Gastroesophageal sphincter (tissue), 4 donors: ENCODE measurements around the gene OTULIN. TPM values are rescaled to one million over a fixed set of nuclear protein-coding genes. Genes with fewer than 3 reads are reported as not detected.

Source experiments
- ATAC-seq: fragments of 150-250 bp; one replicate; pipeline ENCODE4 v1.9.1; 2016; ENCODE audit warnings: mild to moderate bottlenecking, moderate library complexity
- H3K27ac ChIP-seq, 4 donors: fragments of 200-600 bp; sonication (generic) in 3 of 4; 1 replicate in 3 of 4; 2 replicates in 1 of 4; pipeline ENCODE4 v1.5.1; 2016 to 2019
- H3K27me3 ChIP-seq: fragments of 200-600 bp; sonication (generic); one replicate; pipeline ENCODE4 v1.5.1; 2019
- H3K36me3 ChIP-seq, 2 donors: fragments of 200-600 bp; sonication (generic); one replicate each; pipeline ENCODE4 v1.5.1; 2019; ENCODE audit warnings: control low read depth in 1 of 2
- H3K4me1 ChIP-seq, 3 donors: fragments of 200-600 bp; sonication (generic); 1 replicate in 2 of 3; 2 replicates in 1 of 3; pipeline ENCODE4 v1.5.1; 2016 to 2019; ENCODE audit warnings: control low read depth in 2 of 3
- H3K4me3 ChIP-seq, 2 donors: fragments of 200-600 bp; sonication (generic); one replicate each; pipeline ENCODE4 v1.5.1; 2019; ENCODE audit warnings: mild to moderate bottlenecking in 1 of 2, moderate library complexity in 1 of 2
- H3K9me3 ChIP-seq, 3 donors: fragments of 200-600 bp; sonication (generic); one replicate each; pipeline ENCODE4 v1.5.1; 2017 to 2019; ENCODE audit warnings: control low read depth in 2 of 3
- CTCF ChIP-seq, 4 experiments: fragments of 200-600 bp in 2 of 4; fragments of 450-650 bp in 2 of 4; sonication (generic) in 1 of 4; IDR thresholded peaks; one replicate each; pipeline ENCODE4 v1.5.1; 2017 to 2019; ENCODE audit warnings: antibody characterized with exemption in 4 of 4, mild to moderate bottlenecking in 2 of 4, moderate library complexity in 2 of 4
- EP300 ChIP-seq: sonication (generic); formaldehyde crosslinking; IDR thresholded peaks from one replicate; pipeline ENCODE4 v1.6.1; 2017; ENCODE audit warnings: antibody characterized with exemption, mild to moderate bottlenecking
- POLR2A ChIP-seq, 2 donors: fragments of 450-650 bp; IDR thresholded peaks; one replicate each; pipeline ENCODE4 v1.6.1; 2017; ENCODE audit warnings: antibody characterized with exemption in 2 of 2, mild to moderate bottlenecking in 2 of 2, moderate library complexity in 1 of 2
- POLR2AphosphoS5 ChIP-seq: sonication (generic); formaldehyde crosslinking; IDR thresholded peaks from one replicate; pipeline ENCODE4 v1.6.1; 2017; ENCODE audit warnings: antibody characterized with exemption
- WGBS, 2 donors: methylation state at CpG; one replicate each; pipeline ENCODE4 v1.1.5; 2018; ENCODE audit warnings: low coverage in 1 of 2; 5-methylcytosine and 5-hydroxymethylcytosine counted together
- total RNA-seq, 4 donors: library from RNA; depleted of rRNA; stranded (reverse); fragments of >200 nt; gene quantifications; one replicate each; pipeline ENCODE4 v1.1.0, GENCODE V29; 2016

The OTULIN gene
- total RNA-seq, 4 donors from 2014 or later = 19.5 to 27.1 (median 23.6) TPM

DNA sequence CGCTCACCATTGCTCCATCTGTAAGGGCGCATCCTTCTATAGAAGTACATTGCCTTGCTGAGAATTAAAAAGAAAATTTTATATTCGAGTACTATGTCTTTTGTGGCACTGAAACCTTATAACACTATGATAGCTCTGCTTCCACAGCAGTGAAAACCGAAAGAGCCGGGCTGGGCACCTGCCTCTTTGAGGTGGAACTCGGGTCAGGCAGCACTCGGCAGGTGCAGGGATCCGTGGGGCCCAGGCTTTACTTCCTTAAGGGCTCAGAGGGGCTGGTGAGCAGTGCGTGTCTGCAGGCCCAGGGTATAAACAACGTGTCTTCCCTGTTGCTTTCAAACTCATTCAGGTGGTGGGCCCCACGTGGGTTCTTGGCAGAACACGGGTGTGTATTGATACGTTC, 69.9 kb downstream of the OTULIN start:
- Histone ChIP-seq H3K4me1 (peaks cover 0 to 2% (median 0%) of the 10 kb centered on the region in 3 donors), H3K4me3 (no peak overlapping the region), H3K9me3 (no peaks in the 10 kb centered on the region), H3K36me3 (peaks cover 0 to 51% of the 10 kb centered on the region in 2 donors), H3K27me3 (no peaks in the 10 kb centered on the region), H3K27ac (no peak overlapping the region)
- TF ChIP-seq CTCF (IDR thresholded peaks at IDR 0.05) (no peak), EP300 (no peak), POLR2A (IDR thresholded peaks at IDR 0.05) (no peak), POLR2AphosphoS5 (no peak)
- ATAC-seq = no peak
- WGBS, 2 donors = 92 to 94% methylated on average over 3 to 7 of the region's 13 CpGs

- no peak for TF ChIP-seq CTCF (IDR thresholded peaks at IDR 0.05)
- WGBS, 2 donors = 70 to 100% methylated on average over 2 of the region's 4 CpGs
- no peak for ATAC-seq
Observed at GRCh38 chr5:14735944-14736343, 71.4 kb downstream of the OTULIN start.

GRCh38 chr5:14737291-14737690, 72.8 kb downstream of the OTULIN start:
- H3K4me3 ChIP-seq = no peak overlapping the region
- H3K27ac ChIP-seq = no peak overlapping the region
- peaks cover 0 to 48% of the 10 kb centered on the region in 2 donors for H3K36me3 ChIP-seq
- no peaks in the 10 kb centered on the region for H3K27me3 ChIP-seq
- 93% methylated on average over 3 to 6 of the region's 10 CpGs for WGBS, 2 donors
- TF ChIP-seq CTCF (IDR thresholded peaks at IDR 0.05) (no peak), POLR2AphosphoS5 (no peak), POLR2A (IDR thresholded peaks at IDR 0.05) (no peak), EP300 (no peak)
- H3K4me1 ChIP-seq = peaks cover 0 to 14% (median 0%) of the 10 kb centered on the region in 3 donors
- H3K9me3 ChIP-seq = no peaks in the 10 kb centered on the region
- no peak for ATAC-seq

More at GRCh38 chr5:14735944-14736343, 71.4 kb downstream of the OTULIN start:
- peaks cover 0 to 14% (median 0%) of the 10 kb centered on the region in 3 donors for H3K4me1 ChIP-seq
- H3K27ac ChIP-seq = no peak overlapping the region
- no peaks in the 10 kb centered on the region for H3K9me3 ChIP-seq
- H3K27me3 ChIP-seq = no peaks in the 10 kb centered on the region
- H3K4me3 ChIP-seq = no peak overlapping the region
- peaks cover 0 to 46% of the 10 kb centered on the region in 2 donors for H3K36me3 ChIP-seq

DNA sequence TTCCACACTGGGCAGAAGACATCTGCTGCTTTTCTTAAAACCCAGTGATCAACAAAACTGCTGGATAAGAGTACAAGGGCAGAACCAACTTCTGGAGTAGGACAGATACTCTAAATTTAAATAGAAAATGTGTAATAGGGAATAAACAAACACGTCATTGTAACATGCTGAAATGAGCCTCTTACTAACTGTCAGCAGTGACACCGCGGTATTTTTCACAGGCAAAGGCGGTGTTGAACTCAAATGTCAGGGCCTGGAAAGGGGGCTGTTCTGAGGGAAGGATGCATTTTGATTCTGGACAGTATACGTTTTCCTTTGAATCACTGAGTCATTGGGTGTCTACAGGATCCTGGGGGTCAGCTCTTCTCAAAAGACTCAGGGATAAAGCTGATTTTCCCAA, 73.5 kb downstream of the OTULIN start:
- Histone ChIP-seq H3K9me3 (no peaks in the 10 kb centered on the region), H3K27ac (no peak overlapping the region), H3K36me3 (peaks cover 0 to 45% of the 10 kb centered on the region in 2 donors), H3K4me3 (no peak overlapping the region), H3K4me1 (peaks cover 0 to 14% (median 0%) of the 10 kb centered on the region in 3 donors), H3K27me3 (no peaks in the 10 kb centered on the region)
- TF ChIP-seq EP300 (no peak), POLR2A (IDR thresholded peaks at IDR 0.05) (no peak), POLR2AphosphoS5 (no peak), CTCF (IDR thresholded peaks at IDR 0.05) (no peak)
- ATAC-seq = no peak
- WGBS, 2 donors = 78 to 87% methylated on average over 5 of the region's 5 CpGs

DNA sequence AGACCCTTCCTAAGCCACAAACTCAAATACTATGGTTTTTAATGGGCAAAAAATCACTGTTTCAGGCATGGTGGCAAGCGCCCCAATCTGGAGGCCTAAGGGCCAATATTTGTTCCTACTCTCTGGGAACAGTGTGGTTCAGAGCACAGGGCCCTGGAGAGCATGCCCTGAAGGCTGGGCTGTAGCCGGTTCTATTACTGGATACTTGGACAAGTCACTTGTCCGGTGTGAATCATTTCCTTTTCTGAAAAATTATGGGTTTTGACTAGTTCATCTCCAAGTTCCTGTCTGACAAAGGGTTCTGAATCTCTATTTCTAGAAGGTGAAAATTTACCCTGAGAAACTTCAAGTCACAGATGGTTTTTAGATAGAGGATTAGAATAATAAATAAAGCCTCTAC, 75.0 kb downstream of the OTULIN start:
- ATAC-seq = peak; percentile 62
- peaks cover 0 to 14% (median 0%) of the 10 kb centered on the region in 3 donors for H3K4me1 ChIP-seq
- WGBS, 2 donors = 18 to 80% methylated on average over 1 to 2 of the region's 3 CpGs

More for the DNA sequence above, 75.0 kb downstream of the OTULIN start:
- H3K36me3 ChIP-seq = peaks cover 0 to 39% of the 10 kb centered on the region in 2 donors
- H3K4me3 ChIP-seq = no peak overlapping the region
- H3K27ac ChIP-seq = peak overlapping the region in 2 of 4 donors; percentile 22 to 45
- no peaks in the 10 kb centered on the region for H3K9me3 ChIP-seq
- no peak for TF ChIP-seq EP300
- no peak for TF ChIP-seq POLR2A (IDR thresholded peaks at IDR 0.05)
- no peak for TF ChIP-seq POLR2AphosphoS5
- TF ChIP-seq CTCF (IDR thresholded peaks at IDR 0.05) = no peak
- H3K27me3 ChIP-seq = no peaks in the 10 kb centered on the region
